Progenitor cell of endocrine pancreas (in vitro differentiated cells): ENCODE measurements around the gene NPIPB2. TPM values are rescaled to one million over a fixed set of nuclear protein-coding genes. Genes with fewer than 3 reads are reported as not detected.
A peak's percentile ranks its signal among the peaks of the same experiment; 100 is the strongest.
"Not testable (repeated sequence)": the region's sequence is repeated elsewhere in the genome, so short reads cannot be mapped to it uniquely, and the experiment has no call there.

ENCODE experiments used
- DNase-seq: peaks from one replicate; pipeline ENCODE4 v3.0.0; 2021; ENCODE audit warnings: low spot score; ENCODE audit not compliant: unreplicated experiment
- H3K27ac Mint-ChIP-seq: 2 replicates; pipeline ENCODE4 v1.8.0; 2021; ENCODE audit warnings: mild to moderate bottlenecking, moderate library complexity, mixed read lengths
- H3K27me3 Mint-ChIP-seq: 2 replicates; pipeline ENCODE4 v1.8.0; 2021; ENCODE audit warnings: mixed read lengths
- H3K36me3 Mint-ChIP-seq: 2 replicates; pipeline ENCODE4 v1.8.0; 2022; ENCODE audit warnings: mixed read lengths; ENCODE audit not compliant: insufficient read depth
- H3K4me1 Mint-ChIP-seq: 2 replicates; pipeline ENCODE4 v1.8.0; 2021; ENCODE audit warnings: low read depth, mixed read lengths
- H3K4me3 Mint-ChIP-seq: 2 replicates; pipeline ENCODE4 v1.8.0; 2021; ENCODE audit warnings: low read depth, mild to moderate bottlenecking, moderate library complexity, mixed read lengths
- H3K9me3 Mint-ChIP-seq: 2 replicates; pipeline ENCODE4 v1.8.0; 2021; ENCODE audit warnings: low read depth, mixed read lengths
- CTCF ChIP-seq: fragments of 200-600 bp; sonication (generic); IDR thresholded peaks from one replicate; pipeline ENCODE4 v1.5.0; 2021; ENCODE audit warnings: antibody characterized with exemption, mild to moderate bottlenecking; ENCODE audit not compliant: unreplicated experiment
- long read RNA-seq: library from polyadenylated mRNA; unstranded; transcript quantifications from one replicate; pipeline ENCODE4 v2.0.0, GENCODE V29; 2020
- total RNA-seq: library from RNA; stranded (reverse); gene quantifications from 2 replicates; pipeline ENCODE4 v1.2.1, GENCODE V29; 2021

The NPIPB2 gene
- total RNA-seq, result 16.6 and 19.3 TPM in 2 replicates
- long read RNA-seq, partial matches to known transcripts, result 0 of 2 reads
- long read RNA-seq, other reads (novel, unspliced or antisense), result 2 of 2 reads

- DNase-seq, H3K27ac Mint-ChIP-seq, H3K9me3 Mint-ChIP-seq, H3K36me3 Mint-ChIP-seq, H3K4me3 Mint-ChIP-seq, H3K27me3 Mint-ChIP-seq, H3K4me1 Mint-ChIP-seq: not testable (repeated sequence)
Measured at GRCh38 chr16:11941945-11942344, at the start of gene NPIPB2. NPIPB2 (minus strand) TSS chr16:11942045; CDS start chr16:11942045, 0 bp downstream.

- Mint-ChIP-seq H3K4me3 (no peak overlapping the region), H3K27ac (no peak overlapping the region), H3K36me3 (no peaks in the 10 kb centered on the region), H3K27me3 (no peaks in the 10 kb centered on the region), H3K4me1 (peaks cover 2% of the 10 kb centered on the region), H3K9me3 (no peaks in the 10 kb centered on the region)
- no peak for TF ChIP-seq CTCF
- DNase-seq, result no peak
Measured at GRCh38 chr16:11990702-11991390, 49.0 kb upstream of the NPIPB2 start.

GRCh38 chr16:11988258-11988978 lies 46.6 kb upstream of the NPIPB2 start:
- H3K36me3 Mint-ChIP-seq, result no peaks in the 10 kb centered on the region
- DNase-seq, result no peak
- no peak for TF ChIP-seq CTCF
- H3K9me3 Mint-ChIP-seq, result no peaks in the 10 kb centered on the region
- no peaks in the 10 kb centered on the region for H3K27me3 Mint-ChIP-seq
- H3K4me3 Mint-ChIP-seq, result no peak overlapping the region
- no peak overlapping the region for H3K27ac Mint-ChIP-seq
- H3K4me1 Mint-ChIP-seq, result peaks cover 2% of the 10 kb centered on the region

- Mint-ChIP-seq H3K36me3 (no peaks in the 10 kb centered on the region), H3K27ac (no peak overlapping the region), H3K4me3 (no peak overlapping the region), H3K4me1 (peaks cover 4% of the 10 kb centered on the region), H3K9me3 (no peaks in the 10 kb centered on the region), H3K27me3 (no peaks in the 10 kb centered on the region)
- no peak for TF ChIP-seq CTCF
- DNase-seq, result no peak
Measured at GRCh38 chr16:11986521-11987057, 44.7 kb upstream of the NPIPB2 start.

- H3K9me3 Mint-ChIP-seq, result no peaks in the 10 kb centered on the region
- TF ChIP-seq CTCF, result no peak
- no peaks in the 10 kb centered on the region for H3K36me3 Mint-ChIP-seq
- no peaks in the 10 kb centered on the region for H3K27me3 Mint-ChIP-seq
- peaks cover 4% of the 10 kb centered on the region for H3K4me1 Mint-ChIP-seq
- no peak for DNase-seq
- H3K27ac Mint-ChIP-seq, result peak overlapping the region; percentile 59
- H3K4me3 Mint-ChIP-seq, result no peak overlapping the region
Measured at GRCh38 chr16:11985250-11985649, 43.4 kb upstream of the NPIPB2 start.
